SK-N-SH treated with all-trans-retinoic acid at 6 μM for 48 hours (cell line): ENCODE measurements around the gene SOX10.

Source experiments
- ARNTL ChIP-seq: fragments of 450-650 bp; formaldehyde crosslinking; IDR thresholded peaks from 2 replicates; pipeline ENCODE4 v1.5.0; 2020; ENCODE audit warnings: low read depth, mild to moderate bottlenecking, moderate library complexity, borderline replicate concordance
- CSDC2 ChIP-seq: fragments of 250-450 bp; sonication (Bioruptor Pico); IDR thresholded peaks from 2 replicates; pipeline ENCODE4 v1.5.0; 2020; ENCODE audit warnings: mild to moderate bottlenecking, moderate library complexity
- GLIS3 ChIP-seq: fragments of 250-450 bp; sonication (Bioruptor Pico); IDR thresholded peaks from 2 replicates; pipeline ENCODE4 v1.5.0; 2020; ENCODE audit warnings: mild to moderate bottlenecking, moderate library complexity
- OSR1 ChIP-seq: fragments of 250-450 bp; sonication (Bioruptor Pico); IDR thresholded peaks from 2 replicates; pipeline ENCODE4 v1.8.0; 2022; ENCODE audit warnings: moderate library complexity, mild to moderate bottlenecking, inconsistent platforms
- PATZ1 ChIP-seq: fragments of 250-450 bp; sonication (Bioruptor Pico); IDR thresholded peaks from 2 replicates; pipeline ENCODE4 v1.8.0; 2020; ENCODE audit warnings: mild to moderate bottlenecking, moderate library complexity, borderline replicate concordance
- POU6F1 ChIP-seq: fragments of 250-450 bp; sonication (Bioruptor Pico); IDR thresholded peaks from 2 replicates; pipeline ENCODE4 v1.8.0; 2021; ENCODE audit warnings: low read depth, mild to moderate bottlenecking, moderate library complexity, borderline replicate concordance
- PPARA ChIP-seq: fragments of 250-450 bp; sonication (Bioruptor Pico); IDR thresholded peaks from 2 replicates; pipeline ENCODE4 v1.5.0; 2020; ENCODE audit warnings: mild to moderate bottlenecking, borderline replicate concordance
- SNAI2 ChIP-seq: fragments of 250-450 bp; sonication (Bioruptor Pico); IDR thresholded peaks from 2 replicates; pipeline ENCODE4 v1.5.0; 2020; ENCODE audit warnings: mild to moderate bottlenecking, moderate library complexity
- ZC3H10 ChIP-seq: fragments of 250-450 bp; sonication (Bioruptor Pico); IDR thresholded peaks from 2 replicates; pipeline ENCODE4 v1.5.1; 2021; ENCODE audit warnings: mild to moderate bottlenecking, moderate library complexity
- ZFP3 ChIP-seq: fragments of 250-450 bp; sonication (Bioruptor Pico); IDR thresholded peaks from 2 replicates; pipeline ENCODE4 v1.5.0; 2020; ENCODE audit warnings: mild to moderate bottlenecking, moderate library complexity
- ZNF70 ChIP-seq: fragments of 450-650 bp; formaldehyde crosslinking; IDR thresholded peaks from 2 replicates; pipeline ENCODE4 v1.5.0; 2020; ENCODE audit warnings: mild to moderate bottlenecking, moderate library complexity

- TF ChIP-seq SNAI2 (CRISPR knock-in tag) (no peak), OSR1 (no peak), PPARA (CRISPR knock-in tag) (no peak), ZFP3 (CRISPR knock-in tag) (no peak), CSDC2 (CRISPR knock-in tag) (no peak), ZC3H10 (no peak), GLIS3 (no peak), POU6F1 (CRISPR knock-in tag) (no peak), PATZ1 (no peak), ZNF70 (no peak), ARNTL (CRISPR knock-in tag) (no peak)
Measured at GRCh38 chr22:37994049-37994448, 9.7 kb upstream of the SOX10 start.
